Suprapubic skin (tissue), 4 donors: ENCODE measurements around the gene SV2C. TPM values are rescaled to one million over a fixed set of nuclear protein-coding genes. Genes with fewer than 3 reads are reported as not detected.

Source experiments
- DNase-seq, 2 donors: peaks; one replicate each; pipeline ENCODE4 v3.0.0-alpha.2; 2019; ENCODE audit warnings: low spot score in 2 of 2
- H3K27ac ChIP-seq: fragments of 200-600 bp; sonication (generic); one replicate; pipeline ENCODE4 v1.5.1; 2019
- H3K27me3 ChIP-seq: fragments of 200-600 bp; sonication (generic); one replicate; pipeline ENCODE4 v1.5.1; 2019
- H3K36me3 ChIP-seq: fragments of 200-600 bp; sonication (generic); one replicate; pipeline ENCODE4 v1.5.1; 2019
- H3K4me1 ChIP-seq: fragments of 200-600 bp; sonication (generic); one replicate; pipeline ENCODE4 v1.5.1; 2019
- H3K4me3 ChIP-seq: fragments of 200-600 bp; sonication (generic); one replicate; pipeline ENCODE4 v1.5.1; 2019; ENCODE audit warnings: mild to moderate bottlenecking
- H3K9me3 ChIP-seq: fragments of 200-600 bp; sonication (generic); one replicate; pipeline ENCODE4 v1.5.1; 2019
- EP300 ChIP-seq: sonication (generic); formaldehyde crosslinking; IDR thresholded peaks from one replicate; pipeline ENCODE4 v1.6.1; 2017; ENCODE audit warnings: antibody characterized with exemption
- POLR2A ChIP-seq, 2 donors: fragments of 450-650 bp; IDR thresholded peaks; one replicate each; pipeline ENCODE4 v1.6.1; 2017; ENCODE audit warnings: antibody characterized with exemption in 2 of 2, mild to moderate bottlenecking in 2 of 2, moderate library complexity in 2 of 2
- POLR2AphosphoS5 ChIP-seq, 3 donors: sonication (generic); formaldehyde crosslinking; IDR thresholded peaks; one replicate each; pipeline ENCODE4 v1.6.1; 2017; ENCODE audit warnings: antibody characterized with exemption in 3 of 3
- WGBS: methylation state at CpG from one replicate; pipeline ENCODE4 v1.1.5; 2018; 5-methylcytosine and 5-hydroxymethylcytosine counted together
- total RNA-seq, 4 donors: library from RNA; depleted of rRNA; stranded (reverse); fragments of >200 nt; gene quantifications; one replicate each; pipeline ENCODE4 v1.1.0, GENCODE V29; 2016
- TF ChIP-seq, protein P1 (sequence below), 2 donors: fragments of 200-600 bp in 1 of 2; fragments of 450-650 bp in 1 of 2; sonication (generic) in 1 of 2; IDR thresholded peaks; one replicate each; pipeline ENCODE4 v1.5.1; 2016 to 2019; ENCODE audit warnings: antibody characterized with exemption in 2 of 2, mild to moderate bottlenecking in 1 of 2, moderate library complexity in 1 of 2

Gene SV2C
- total RNA-seq, 4 donors from 2014 or later: 0.16 to 0.30 (median 0.23) TPM; not detected in 1

DNA sequence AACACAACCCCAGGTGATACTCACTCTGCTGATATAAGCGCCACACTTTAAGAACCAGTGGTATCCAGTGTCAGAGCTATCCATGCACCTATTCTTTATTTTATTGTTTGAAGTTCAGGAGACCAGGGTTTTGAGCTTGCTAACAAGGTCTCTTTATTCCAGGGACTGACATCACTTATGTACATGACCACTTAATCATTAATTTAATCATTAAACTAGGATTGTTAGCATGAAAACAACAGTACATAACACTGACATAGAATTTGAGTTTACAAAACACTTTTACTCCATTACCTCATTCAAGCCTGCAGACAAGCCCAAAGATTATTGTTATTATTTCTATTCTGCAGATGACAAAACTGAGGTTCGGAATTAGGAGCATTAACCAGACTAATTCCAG lies 168.5 kb downstream of the SV2C start:
- H3K4me3 ChIP-seq: no peak overlapping the region
- peaks cover 8% of the 10 kb centered on the region for H3K4me1 ChIP-seq
- no peaks in the 10 kb centered on the region for H3K9me3 ChIP-seq
- no peak overlapping the region for H3K27ac ChIP-seq
- no peak for DNase-seq
- H3K27me3 ChIP-seq: no peaks in the 10 kb centered on the region
- 85% methylated on average over 2 of the region's 2 CpGs for WGBS
- TF ChIP-seq POLR2AphosphoS5 (IDR thresholded peaks at IDR 0.05) (no peak), POLR2A (IDR thresholded peaks at IDR 0.05) (no peak)
- TF ChIP-seq, protein P1, sequence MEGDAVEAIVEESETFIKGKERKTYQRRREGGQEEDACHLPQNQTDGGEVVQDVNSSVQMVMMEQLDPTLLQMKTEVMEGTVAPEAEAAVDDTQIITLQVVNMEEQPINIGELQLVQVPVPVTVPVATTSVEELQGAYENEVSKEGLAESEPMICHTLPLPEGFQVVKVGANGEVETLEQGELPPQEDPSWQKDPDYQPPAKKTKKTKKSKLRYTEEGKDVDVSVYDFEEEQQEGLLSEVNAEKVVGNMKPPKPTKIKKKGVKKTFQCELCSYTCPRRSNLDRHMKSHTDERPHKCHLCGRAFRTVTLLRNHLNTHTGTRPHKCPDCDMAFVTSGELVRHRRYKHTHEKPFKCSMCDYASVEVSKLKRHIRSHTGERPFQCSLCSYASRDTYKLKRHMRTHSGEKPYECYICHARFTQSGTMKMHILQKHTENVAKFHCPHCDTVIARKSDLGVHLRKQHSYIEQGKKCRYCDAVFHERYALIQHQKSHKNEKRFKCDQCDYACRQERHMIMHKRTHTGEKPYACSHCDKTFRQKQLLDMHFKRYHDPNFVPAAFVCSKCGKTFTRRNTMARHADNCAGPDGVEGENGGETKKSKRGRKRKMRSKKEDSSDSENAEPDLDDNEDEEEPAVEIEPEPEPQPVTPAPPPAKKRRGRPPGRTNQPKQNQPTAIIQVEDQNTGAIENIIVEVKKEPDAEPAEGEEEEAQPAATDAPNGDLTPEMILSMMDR (IDR thresholded peaks at IDR 0.05): no peak
- H3K36me3 ChIP-seq: no peaks in the 10 kb centered on the region

GRCh38 chr5:76252437-76252836 lies 169.3 kb downstream of the SV2C start:
- Histone ChIP-seq H3K9me3 (no peaks in the 10 kb centered on the region), H3K4me3 (no peak overlapping the region), H3K27me3 (no peaks in the 10 kb centered on the region), H3K27ac (no peak overlapping the region), H3K36me3 (no peaks in the 10 kb centered on the region), H3K4me1 (peaks cover 9% of the 10 kb centered on the region)
- no peak for DNase-seq
- 69% methylated on average over 2 of the region's 2 CpGs for WGBS
- TF ChIP-seq EP300 (no peak), POLR2A (IDR thresholded peaks at IDR 0.05) (no peak), POLR2AphosphoS5 (IDR thresholded peaks at IDR 0.05) (no peak)
- TF ChIP-seq, protein P1 (IDR thresholded peaks at IDR 0.05): no peak

DNA sequence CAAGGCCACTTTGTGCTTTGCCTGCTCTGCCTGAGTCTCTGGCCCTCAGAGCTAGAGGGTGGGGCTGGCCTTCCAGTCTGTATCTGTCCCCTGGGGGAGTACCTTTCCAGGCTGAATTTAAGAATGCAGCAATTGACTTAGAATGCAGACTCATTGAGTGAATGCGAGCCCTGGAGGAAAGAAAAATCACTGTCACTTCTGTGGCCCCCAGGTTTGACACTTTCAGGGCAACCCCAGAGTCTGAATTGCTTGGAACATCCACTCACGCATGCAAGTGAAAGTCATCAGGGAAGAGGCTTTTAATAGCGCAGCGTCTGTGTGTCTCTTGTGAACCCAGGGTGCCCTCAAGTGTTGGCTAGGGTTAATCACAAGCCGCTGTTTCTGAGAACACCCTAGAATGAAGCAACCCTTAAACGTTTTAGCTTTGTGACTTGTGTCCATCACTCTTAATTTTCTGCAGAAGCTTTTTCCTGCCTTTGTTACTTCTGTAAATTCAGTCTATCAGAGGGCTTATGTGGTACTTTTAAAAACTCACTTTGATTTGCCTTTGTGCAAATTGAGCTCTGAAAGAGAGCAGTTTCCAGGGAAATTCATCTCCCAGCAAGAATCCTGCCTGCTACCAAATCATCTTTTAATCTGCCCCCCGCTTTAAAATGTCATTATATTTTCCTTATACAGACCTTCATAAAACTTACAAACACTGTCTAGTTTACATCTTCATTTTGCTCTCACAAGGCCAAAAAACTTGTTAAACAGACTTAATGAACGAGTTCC lies 173.1 kb downstream of the SV2C start:
- no peak for DNase-seq
- H3K27me3 ChIP-seq: no peaks in the 10 kb centered on the region
- H3K4me1 ChIP-seq: peaks cover 9% of the 10 kb centered on the region
- WGBS: 16% methylated on average over 8 of the region's 8 CpGs
- no peaks in the 10 kb centered on the region for H3K36me3 ChIP-seq
- no peak overlapping the region for H3K27ac ChIP-seq
- no peak for TF ChIP-seq EP300
- TF ChIP-seq, protein P1 (IDR thresholded peaks at IDR 0.05): peak in 1 of 2 donors; percentile 59
- H3K4me3 ChIP-seq: no peak overlapping the region
- no peaks in the 10 kb centered on the region for H3K9me3 ChIP-seq

DNA sequence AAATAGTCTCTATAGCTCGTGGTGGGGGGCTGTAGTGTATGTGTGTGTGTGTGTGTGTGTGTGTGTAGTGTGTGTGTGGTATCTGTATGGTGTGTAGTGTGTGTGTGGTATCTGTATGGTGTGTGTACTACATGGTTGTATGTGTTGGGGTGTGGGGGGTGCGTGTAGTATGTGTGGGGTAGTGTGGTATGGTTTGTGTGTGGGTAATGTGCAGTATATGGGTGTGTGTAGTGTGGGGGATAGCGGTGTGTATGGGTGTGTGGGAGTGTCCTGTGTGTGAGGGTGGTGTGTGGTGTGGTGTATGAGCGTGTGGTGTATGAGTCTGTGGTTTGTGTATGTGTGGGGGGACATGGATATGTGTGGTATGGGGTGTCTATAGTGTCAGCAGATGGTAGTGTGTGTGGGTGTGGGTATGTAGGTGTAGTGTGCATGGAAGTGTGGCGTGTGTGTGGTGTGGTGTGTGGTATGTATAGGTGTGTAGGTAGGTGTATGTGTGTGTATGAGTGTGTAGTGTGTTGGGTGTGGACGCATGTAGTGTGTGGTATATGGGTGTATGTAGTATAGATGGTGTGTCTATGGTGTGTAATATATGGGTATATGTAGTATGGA lies 174.1 kb downstream of the SV2C start:
- 81% methylated on average over 6 of the region's 6 CpGs for WGBS
- no peaks in the 10 kb centered on the region for H3K36me3 ChIP-seq
- no peak for TF ChIP-seq POLR2AphosphoS5 (IDR thresholded peaks at IDR 0.05)
- TF ChIP-seq EP300: no peak
- TF ChIP-seq, protein P1 (IDR thresholded peaks at IDR 0.05): no peak
- TF ChIP-seq POLR2A (IDR thresholded peaks at IDR 0.05): no peak

GRCh38 chr5:76257897-76258296 lies 174.7 kb downstream of the SV2C start:
- Histone ChIP-seq H3K27ac (no peak overlapping the region), H3K4me3 (no peak overlapping the region), H3K27me3 (no peaks in the 10 kb centered on the region), H3K36me3 (no peaks in the 10 kb centered on the region), H3K9me3 (no peaks in the 10 kb centered on the region), H3K4me1 (peaks cover 9% of the 10 kb centered on the region)
- DNase-seq: no peak
- 66% methylated on average over 3 of the region's 3 CpGs for WGBS
- no peak for TF ChIP-seq POLR2A (IDR thresholded peaks at IDR 0.05)
- TF ChIP-seq, protein P1 (IDR thresholded peaks at IDR 0.05): no peak
- no peak for TF ChIP-seq POLR2AphosphoS5 (IDR thresholded peaks at IDR 0.05)
- TF ChIP-seq EP300: no peak

More for the DNA sequence above, 174.1 kb downstream of the SV2C start:
- H3K4me1 ChIP-seq: peaks cover 9% of the 10 kb centered on the region
- no peaks in the 10 kb centered on the region for H3K27me3 ChIP-seq
- H3K27ac ChIP-seq: no peak overlapping the region
- no peak for DNase-seq
- no peak overlapping the region for H3K4me3 ChIP-seq
- no peaks in the 10 kb centered on the region for H3K9me3 ChIP-seq
